H1 (cell line): Measurements from ENCODE around the gene PAFAH1B1.

Experiments used
- BRCA1 ChIP-seq: IDR thresholded peaks from 2 replicates; pipeline ENCODE4 v1.6.1; 2012; ENCODE audit warnings: low read depth, low read length, improper control_type of control experiment
- CTBP2 ChIP-seq: IDR thresholded peaks from 2 replicates; pipeline ENCODE4 v1.7.0; 2011; ENCODE audit warnings: borderline replicate concordance, mild to moderate bottlenecking, moderate library complexity, mixed read lengths, low read length; ENCODE audit not compliant: insufficient read depth, insufficient read length
- HDAC6 ChIP-seq: IDR thresholded peaks from one replicate; pipeline ENCODE4 v1.7.1; 2012; ENCODE audit warnings: low read depth, mild to moderate bottlenecking, inconsistent platforms, low read length, moderate library complexity
- KDM5A ChIP-seq: fragments of 200-600 bp; IDR thresholded peaks from 2 replicates; pipeline ENCODE4 v1.7.1; 2012; ENCODE audit warnings: mild to moderate bottlenecking, low read length, inconsistent platforms, mixed read lengths
- RFX5 ChIP-seq: IDR thresholded peaks from 2 replicates; pipeline ENCODE4 v1.6.1; 2011; ENCODE audit warnings: low read depth, low read length, improper control_type of control experiment, borderline replicate concordance
- TF ChIP-seq, protein P1 (sequence below), 3 experiments: IDR thresholded peaks; 1 replicate in 2 of 3; 2 replicates in 1 of 3; pipeline versions ENCODE4 v1.5.1 to v1.6.1; 2011; ENCODE audit warnings: low read length in 3 of 3, mild to moderate bottlenecking in 3 of 3, inconsistent platforms in 2 of 3, low read depth in 1 of 3, moderate library complexity in 1 of 3; ENCODE audit not compliant: insufficient read depth in 1 of 3; ENCODE audit errors: control extremely low read depth in 1 of 3
- TF ChIP-seq, protein P2 (sequence below): IDR thresholded peaks from 2 replicates; pipeline ENCODE4 v1.6.1; 2012; ENCODE audit warnings: inconsistent platforms
- TF ChIP-seq, protein P3 (sequence below): IDR thresholded peaks from 2 replicates; pipeline ENCODE4 v1.6.1; 2011; ENCODE audit warnings: low read depth, mild to moderate bottlenecking, low read length; ENCODE audit not compliant: insufficient read depth

DNA sequence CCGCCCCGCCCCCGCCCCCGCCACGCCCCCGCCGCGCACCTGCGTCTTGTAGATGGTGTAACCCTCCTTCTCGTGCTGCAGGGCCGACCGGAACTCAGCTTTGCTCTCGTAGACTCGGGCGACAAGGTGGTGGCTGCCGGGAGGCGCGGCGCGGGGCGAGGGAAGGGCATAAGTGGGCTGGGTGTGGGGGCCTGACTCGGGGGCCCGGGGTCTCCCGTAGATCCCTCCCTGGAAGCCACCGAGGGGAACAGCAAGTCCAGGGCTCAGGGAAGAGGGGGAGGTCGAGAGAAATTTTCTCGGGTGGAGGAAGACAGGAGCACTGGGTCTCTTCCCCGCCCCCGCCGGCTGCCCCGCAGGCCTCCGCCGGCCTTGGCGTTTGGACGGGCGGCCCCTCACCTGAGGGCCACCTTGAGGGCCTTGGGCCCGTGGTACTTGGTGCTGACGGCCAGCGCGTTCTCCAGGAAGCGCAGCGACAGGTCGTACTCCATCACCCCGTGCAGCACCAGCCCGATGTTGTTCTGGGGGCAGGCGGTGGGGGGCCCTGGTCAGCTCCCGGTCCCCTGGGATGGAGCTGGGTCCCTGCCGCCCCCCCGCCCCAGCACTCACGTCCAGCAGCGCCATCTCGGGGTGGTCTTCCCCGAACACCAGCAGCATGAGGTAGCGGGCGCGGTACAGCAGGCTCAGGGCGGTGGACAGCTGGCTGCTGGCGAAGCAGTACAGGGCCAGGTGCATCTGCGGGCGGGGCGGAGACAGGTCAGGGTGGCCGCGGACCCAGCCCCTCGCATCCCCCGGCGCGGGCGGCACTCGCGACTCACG is 98.7 kb downstream of the PAFAH1B1 start:
- TF ChIP-seq, protein P1, sequence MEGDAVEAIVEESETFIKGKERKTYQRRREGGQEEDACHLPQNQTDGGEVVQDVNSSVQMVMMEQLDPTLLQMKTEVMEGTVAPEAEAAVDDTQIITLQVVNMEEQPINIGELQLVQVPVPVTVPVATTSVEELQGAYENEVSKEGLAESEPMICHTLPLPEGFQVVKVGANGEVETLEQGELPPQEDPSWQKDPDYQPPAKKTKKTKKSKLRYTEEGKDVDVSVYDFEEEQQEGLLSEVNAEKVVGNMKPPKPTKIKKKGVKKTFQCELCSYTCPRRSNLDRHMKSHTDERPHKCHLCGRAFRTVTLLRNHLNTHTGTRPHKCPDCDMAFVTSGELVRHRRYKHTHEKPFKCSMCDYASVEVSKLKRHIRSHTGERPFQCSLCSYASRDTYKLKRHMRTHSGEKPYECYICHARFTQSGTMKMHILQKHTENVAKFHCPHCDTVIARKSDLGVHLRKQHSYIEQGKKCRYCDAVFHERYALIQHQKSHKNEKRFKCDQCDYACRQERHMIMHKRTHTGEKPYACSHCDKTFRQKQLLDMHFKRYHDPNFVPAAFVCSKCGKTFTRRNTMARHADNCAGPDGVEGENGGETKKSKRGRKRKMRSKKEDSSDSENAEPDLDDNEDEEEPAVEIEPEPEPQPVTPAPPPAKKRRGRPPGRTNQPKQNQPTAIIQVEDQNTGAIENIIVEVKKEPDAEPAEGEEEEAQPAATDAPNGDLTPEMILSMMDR (IDR thresholded peaks at IDR 0.05; ENCODE audit: control extremely low read depth in 1 of 3, insufficient read depth in 1 of 3, low read depth in 1 of 3, low read length in 3 of 3) = no peak
- TF ChIP-seq, protein P2, sequence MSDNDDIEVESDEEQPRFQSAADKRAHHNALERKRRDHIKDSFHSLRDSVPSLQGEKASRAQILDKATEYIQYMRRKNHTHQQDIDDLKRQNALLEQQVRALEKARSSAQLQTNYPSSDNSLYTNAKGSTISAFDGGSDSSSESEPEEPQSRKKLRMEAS = no peak
- TF ChIP-seq KDM5A (no peak), BRCA1 (no peak), CTBP2 (no peak), HDAC6 (no peak), RFX5 (no peak)
- TF ChIP-seq, protein P3, sequence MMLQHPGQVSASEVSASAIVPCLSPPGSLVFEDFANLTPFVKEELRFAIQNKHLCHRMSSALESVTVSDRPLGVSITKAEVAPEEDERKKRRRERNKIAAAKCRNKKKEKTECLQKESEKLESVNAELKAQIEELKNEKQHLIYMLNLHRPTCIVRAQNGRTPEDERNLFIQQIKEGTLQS = no peak
